ENCODE measurements around the gene CRYZL1.

CRYZL1 gene

GRCh38 chr21:33549848-33550771, 91.4 kb downstream of the CRYZL1 start:
- in situ Hi-C loops (cut with MboI; ENCODE audit: low pct_unique_long_range_greater_than_20kb, low sequenced_read_pairs), result no loop called here
- DNase-seq, result no peak

- in situ Hi-C loops (cut with MboI; ENCODE audit: low pct_unique_long_range_greater_than_20kb, low sequenced_read_pairs), result no loop called here
- DNase-seq, result peak; percentile 48
Observed at GRCh38 chr21:33546086-33546485, 95.5 kb downstream of the CRYZL1 start.

GRCh38 chr21:33544451-33545195, 96.9 kb downstream of the CRYZL1 start:
- no peak for DNase-seq
- in situ Hi-C loops (cut with MboI; ENCODE audit: low pct_unique_long_range_greater_than_20kb, low sequenced_read_pairs), result no loop called here

GRCh38 chr21:33543505-33544129, 97.9 kb downstream of the CRYZL1 start:
- DNase-seq, result peak; percentile 69
- in situ Hi-C loops (cut with MboI; ENCODE audit: low pct_unique_long_range_greater_than_20kb, low sequenced_read_pairs), result no loop called here

- peak; percentile 99 for DNase-seq
- in situ Hi-C loops (cut with MboI; ENCODE audit: low pct_unique_long_range_greater_than_20kb, low sequenced_read_pairs), result no loop called here
Observed at GRCh38 chr21:33542640-33543504, 98.7 kb downstream of the CRYZL1 start, which contains the start of gene SON. Gene SON, plus strand, starts transcription at chr21:33543038. Its CDS starts 55 bp downstream, at chr21:33543093.

GRCh38 chr21:33541756-33542639, 99.5 kb downstream of the CRYZL1 start, which contains the start of gene GART:
Gene GART, minus strand, starts transcription at chr21:33542117. Its CDS starts 2,802 bp downstream, at chr21:33539315.
- in situ Hi-C loops (cut with MboI; ENCODE audit: low pct_unique_long_range_greater_than_20kb, low sequenced_read_pairs), result no loop called here
- DNase-seq, result peak; percentile 85

- DNase-seq, result peak; percentile 59
- in situ Hi-C loops (cut with MboI; ENCODE audit: low pct_unique_long_range_greater_than_20kb, low sequenced_read_pairs), result no loop called here
Observed at GRCh38 chr21:33541105-33541711, 100.3 kb downstream of the CRYZL1 start.

- no peak for DNase-seq
- in situ Hi-C loops (cut with MboI; ENCODE audit: low pct_unique_long_range_greater_than_20kb, low sequenced_read_pairs), result no loop called here
Observed at GRCh38 chr21:33540711-33541104, 100.8 kb downstream of the CRYZL1 start.

- no peak for DNase-seq
- in situ Hi-C loops (cut with MboI; ENCODE audit: low pct_unique_long_range_greater_than_20kb, low sequenced_read_pairs), result no loop called here
Observed at GRCh38 chr21:33539616-33540015, 101.9 kb downstream of the CRYZL1 start.
